Nucleus accumbens (tissue), 56 donors: ENCODE results near the gene NXN.
"Not testable (repeated sequence)": the region's sequence is repeated elsewhere in the genome, so short reads cannot be mapped to it uniquely, and the experiment has no call there.

Experiments
- DNase-seq, 56 donors: peaks; one replicate each; lab custom pipeline; 2025; lab: John Stamatoyannopoulos, UW

NXN gene

GRCh38 chr17:957856-958421 is 21.6 kb downstream of the NXN start:
- DNase-seq: no peak

DNA sequence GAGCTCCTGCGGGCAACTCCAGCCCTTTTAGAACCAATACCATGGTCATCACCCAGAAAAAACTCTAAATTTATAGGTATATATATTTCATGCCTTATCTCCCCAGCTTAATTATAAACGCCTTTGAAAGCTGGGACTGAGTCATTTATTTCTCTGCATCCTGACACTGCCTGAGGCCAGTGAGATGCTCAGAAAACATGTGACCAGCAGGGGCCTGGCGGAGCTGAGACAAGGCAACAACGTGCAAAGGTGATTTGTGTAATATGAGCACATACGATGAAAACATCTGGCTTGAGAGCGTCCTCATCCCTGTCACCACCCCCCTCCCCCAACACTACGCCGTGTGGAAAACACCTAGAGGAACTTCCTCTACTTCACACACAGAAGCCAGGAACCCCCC is 22.7 kb downstream of the NXN start:
- no peak for DNase-seq

DNA sequence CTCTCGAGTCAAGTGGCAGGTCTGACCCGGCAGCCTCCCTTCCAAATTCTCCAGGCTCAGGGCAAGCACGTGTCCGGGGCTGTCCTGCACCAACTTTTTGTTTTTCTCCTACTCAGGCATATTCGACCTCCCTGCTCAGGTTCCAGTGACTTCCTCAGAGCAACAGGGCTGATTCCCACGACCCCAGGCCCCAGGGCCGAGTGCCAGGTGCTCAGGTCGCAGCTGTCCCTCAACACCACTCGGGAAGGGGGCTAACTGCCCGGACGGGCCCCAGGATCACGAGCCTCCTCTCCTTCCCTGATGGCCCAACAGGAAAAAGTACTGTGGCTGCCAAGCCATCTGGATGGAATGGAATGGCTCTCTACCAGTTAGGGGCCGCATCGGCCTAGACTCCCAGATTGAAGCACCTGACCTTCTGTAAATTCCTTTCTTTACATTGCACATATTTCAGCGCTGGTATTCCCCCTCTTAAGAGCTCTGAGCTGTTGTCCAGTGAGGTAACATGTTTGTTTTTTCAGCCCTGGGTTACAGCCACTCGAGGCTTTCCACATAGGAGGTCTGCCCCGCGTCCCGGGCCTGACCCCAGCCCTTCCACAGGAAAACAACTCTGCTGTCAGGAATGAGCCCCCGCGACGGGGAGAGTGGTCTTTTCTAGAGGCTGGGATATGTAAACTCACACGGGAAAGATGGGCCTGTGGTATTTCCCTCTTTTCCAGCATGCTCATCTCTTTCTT is 25.0 kb downstream of the NXN start:
- no peak for DNase-seq

DNA sequence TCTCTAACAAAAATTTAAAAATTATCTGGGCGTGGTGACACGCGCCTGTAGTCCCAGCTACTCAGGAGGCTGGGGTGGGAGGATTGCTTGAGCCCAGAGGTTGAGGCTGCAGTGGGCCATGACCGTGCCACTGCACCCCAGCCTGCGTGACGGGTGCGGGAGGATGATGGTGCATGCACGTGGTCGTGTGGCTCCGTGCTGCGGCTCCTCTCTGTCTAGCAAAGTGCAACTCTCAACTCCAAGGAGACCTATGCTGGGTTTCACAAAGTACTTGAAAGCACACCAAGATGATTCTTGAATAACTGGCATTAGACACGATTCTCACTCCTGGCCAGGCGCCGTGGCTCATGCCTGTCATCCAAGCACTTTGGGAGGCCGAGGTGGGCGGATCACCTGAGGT is 25.8 kb downstream of the NXN start:
- no peak for DNase-seq

DNA sequence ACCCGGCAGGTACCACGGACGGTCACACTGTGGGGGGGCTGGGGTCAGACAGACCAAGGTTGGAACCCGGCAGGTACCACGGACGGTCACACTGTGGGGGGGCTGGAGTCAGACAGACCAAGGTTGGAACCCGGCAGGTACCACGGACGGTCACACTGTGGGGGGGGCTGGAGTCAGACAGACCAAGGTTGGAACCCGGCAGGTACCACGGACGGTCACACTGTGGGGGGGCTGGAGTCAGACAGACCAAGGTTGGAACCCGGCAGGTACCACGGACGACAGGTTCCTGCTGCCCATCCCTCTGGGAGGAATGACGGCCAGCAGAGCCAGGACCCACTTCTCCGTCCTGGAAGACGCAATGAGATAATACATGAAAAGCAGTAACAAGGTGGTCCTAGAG is 27.0 kb downstream of the NXN start:
- DNase-seq: not testable (repeated sequence)

DNA sequence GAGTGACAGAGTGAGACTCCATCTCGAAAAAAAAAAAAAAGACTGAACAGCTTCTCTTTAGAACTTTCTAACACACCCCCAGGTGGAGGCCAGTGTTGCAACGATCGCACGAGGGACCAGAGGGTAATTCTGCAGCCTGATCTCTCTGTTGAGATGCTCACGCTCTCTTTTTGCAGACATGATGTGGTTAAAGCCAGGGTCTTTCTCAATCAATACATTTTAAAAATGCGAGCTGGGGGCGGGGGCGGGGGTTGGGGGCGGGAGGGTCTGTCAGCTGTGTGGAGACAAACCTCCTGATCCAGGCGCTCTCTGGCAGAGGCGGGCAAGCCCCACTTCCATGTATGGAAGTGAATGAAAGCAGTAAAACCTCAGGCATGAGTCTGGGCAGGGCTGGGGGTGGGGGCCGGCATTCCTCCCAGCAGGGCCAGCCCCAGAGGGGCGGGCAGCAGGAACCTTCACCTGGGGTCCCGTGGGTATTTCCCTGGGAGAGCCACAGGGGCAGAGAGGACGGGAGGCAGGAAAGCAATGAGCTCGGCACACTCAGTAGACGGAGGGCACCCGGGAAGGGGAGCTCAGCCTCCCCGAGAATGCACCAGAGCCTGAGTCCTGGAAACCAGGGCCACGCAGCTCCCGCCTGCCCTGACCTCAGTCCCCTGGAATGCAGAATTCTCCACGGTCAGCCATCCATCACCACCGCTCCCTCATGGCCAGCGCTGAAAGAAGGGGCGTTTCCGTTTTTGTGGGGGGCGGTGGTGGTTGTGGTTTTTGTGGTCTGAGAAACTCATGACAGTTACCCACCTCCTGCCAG is 28.0 kb downstream of the NXN start:
- peak in 1 of 56 donors; percentile 26 for DNase-seq

DNA sequence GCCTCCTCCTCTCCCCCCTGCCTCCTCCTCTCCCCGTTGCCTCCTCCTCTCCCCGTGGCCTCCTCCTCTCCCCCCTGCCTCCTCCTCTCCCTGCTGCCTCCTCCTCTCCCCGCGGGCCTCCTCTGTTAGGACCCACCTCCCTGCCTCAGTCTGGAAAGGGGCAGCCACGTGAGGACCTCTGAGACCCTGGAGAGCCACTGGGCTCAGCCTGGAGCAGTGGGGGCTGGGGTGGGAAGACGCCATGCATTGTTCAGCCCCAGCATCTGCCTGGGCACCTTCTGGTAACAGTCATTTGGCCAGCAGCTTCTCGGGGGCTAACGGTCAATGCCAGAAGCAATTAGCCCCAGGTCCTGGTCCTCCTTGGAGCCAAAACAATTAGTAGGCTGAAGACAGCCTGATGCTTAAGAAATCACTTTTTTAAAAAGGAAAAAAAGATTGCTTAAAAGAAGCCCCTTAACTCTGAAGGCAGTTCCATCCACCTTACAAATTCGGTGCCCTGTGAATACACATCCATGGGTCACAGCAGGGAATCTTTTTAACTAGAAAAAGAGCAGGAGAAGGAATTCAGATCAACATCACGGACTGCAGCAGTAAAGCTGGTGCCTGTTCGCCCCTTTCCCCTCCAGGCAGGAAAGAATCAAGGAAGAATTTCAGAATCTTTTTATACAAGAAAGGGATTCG is 29.8 kb downstream of the NXN start:
- no peak for DNase-seq

GRCh38 chr17:948284-948852 is 31.2 kb downstream of the NXN start:
- DNase-seq: no peak

DNA sequence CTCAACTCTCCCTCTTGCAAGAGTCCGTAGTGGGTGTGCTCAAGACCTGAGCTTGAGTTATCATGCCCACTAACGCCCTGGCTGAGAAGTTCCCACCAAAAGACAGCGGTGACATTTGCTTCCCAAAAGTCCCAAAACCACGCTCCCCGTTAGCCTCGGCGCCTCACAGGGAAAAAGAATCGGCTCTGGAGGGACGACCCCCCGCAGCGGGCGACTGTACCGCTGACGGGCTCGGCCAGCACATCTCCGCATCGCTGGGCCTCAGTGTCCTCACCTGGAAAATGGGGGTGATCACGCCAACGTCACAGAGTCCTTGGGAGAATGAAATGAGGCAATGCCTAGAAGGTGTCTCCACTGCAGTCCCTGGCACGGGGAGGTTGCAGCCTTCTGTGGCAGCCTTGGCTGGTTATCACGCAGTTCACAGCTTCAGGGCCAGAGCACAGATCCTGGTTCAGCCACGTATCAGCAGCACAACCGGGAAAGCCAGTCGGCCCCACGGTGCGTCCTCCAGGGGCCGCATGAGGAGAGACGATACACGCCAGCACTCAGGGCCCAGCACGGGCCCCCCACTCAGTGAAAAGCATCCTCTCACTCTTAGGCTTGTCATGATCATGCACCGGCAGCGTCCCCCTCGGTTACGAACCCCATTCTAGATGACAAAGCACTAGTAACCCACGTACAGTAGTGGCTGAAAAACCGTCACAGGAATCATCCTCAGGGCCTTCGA is 32.9 kb downstream of the NXN start:
- DNase-seq: no peak

DNA sequence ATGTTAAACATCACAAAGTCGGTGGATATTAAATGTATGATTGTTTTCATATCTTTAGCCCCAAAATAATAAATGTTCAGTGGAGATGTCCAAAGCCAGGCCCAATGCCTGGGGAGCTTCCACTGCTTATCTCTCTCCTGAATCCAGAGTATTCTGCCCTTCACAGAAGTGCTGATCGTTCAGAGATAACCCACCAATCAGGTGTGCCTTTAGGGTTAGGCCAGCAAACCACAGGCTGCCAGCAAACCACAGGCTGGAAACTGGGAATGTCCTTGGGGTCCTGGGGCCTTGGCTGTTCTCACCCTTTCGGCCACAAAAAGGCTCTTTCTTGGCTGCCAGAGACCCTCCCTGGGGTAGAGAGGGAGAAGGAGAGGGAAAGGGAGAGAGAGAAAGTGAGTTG is 33.9 kb downstream of the NXN start:
- DNase-seq: no peak

DNA sequence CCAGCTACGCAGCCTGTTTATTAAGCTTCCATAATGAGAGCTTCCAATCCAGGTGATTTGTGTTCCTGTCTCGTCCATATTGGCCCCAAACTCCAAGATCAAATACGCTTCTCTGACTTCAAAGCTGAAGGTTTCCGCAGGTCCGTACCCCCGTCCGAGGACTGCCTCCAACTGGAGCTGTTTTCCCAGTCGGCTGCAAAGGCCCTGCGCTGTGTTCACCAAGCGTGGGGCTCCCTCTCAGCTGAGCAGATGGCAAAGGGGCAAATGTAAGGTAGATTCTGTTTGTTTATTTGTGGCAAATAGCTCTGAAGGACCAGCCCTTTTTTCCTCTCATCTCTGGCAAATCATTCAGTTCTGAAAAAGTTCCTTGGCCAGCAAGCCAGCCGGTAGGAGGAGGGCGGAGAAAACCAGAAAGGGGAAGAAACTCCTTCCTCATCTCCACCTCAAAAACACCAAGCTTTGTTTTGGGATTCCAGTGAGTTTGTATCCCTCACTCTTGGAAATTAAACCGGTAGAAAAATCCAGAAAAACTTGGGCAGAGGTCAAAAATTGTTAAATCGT is 35.2 kb downstream of the NXN start:
- no peak for DNase-seq

GRCh38 chr17:935485-935884 is 44.1 kb downstream of the NXN start:
- peak in 2 of 56 donors; percentile 3 to 10 for DNase-seq

DNA sequence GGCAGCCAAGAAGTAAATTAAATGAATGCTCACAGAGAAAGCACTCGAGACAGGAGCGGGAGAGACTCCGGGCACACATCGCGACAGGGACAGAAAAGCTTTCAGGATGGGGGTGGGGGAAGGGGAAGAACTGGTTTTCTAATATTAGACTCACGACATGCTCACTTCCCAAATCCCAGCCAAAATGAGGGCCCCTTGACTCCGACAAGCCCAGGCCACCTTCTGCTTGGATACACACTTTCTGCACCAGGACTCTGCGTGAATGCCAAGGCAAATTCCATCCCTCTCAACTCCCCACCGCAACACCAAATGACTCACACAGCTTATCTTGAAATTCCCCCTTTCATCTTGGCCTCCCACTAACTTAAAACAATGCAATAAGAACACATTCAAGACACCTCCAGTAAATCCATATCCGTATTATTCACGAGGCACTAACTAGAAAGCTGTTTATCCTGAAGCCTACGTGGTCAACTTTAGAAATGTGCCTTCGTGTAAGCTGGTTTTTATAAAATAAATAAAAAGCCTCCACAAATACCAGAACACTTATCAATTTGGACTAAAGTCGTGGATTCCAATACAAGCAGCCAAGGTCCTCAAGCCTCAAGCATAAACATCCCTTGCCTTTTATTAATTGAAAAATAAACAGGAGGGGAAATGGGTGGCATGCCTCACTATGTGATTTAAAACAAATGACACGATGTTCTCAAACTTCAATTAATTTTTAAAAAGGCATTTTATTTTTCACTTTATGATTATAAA is 46.1 kb downstream of the NXN start:
- no peak for DNase-seq

DNA sequence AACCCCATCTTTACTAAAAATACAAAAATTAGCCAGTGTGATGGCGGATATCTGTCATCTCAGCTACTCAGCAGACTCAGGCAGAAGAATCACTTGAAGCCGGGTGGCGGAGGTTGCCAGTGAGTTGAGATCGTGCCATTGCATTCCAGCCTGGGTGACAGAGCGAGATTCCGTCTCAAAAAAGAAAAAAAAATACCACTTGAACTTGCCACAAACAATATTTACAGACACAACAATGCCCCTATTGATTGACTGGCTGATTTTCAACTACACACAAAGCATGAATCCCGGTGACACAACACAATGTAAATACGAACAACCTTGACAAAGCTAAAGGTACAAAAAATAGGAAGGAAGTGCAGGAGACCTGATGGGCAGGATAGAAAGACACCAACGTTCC is 49.3 kb downstream of the NXN start:
- DNase-seq: no peak

- DNase-seq: no peak
Measured at GRCh38 chr17:929586-929985, 50.0 kb downstream of the NXN start.

GRCh38 chr17:927611-928461 is 51.7 kb downstream of the NXN start:
- no peak for DNase-seq

DNA sequence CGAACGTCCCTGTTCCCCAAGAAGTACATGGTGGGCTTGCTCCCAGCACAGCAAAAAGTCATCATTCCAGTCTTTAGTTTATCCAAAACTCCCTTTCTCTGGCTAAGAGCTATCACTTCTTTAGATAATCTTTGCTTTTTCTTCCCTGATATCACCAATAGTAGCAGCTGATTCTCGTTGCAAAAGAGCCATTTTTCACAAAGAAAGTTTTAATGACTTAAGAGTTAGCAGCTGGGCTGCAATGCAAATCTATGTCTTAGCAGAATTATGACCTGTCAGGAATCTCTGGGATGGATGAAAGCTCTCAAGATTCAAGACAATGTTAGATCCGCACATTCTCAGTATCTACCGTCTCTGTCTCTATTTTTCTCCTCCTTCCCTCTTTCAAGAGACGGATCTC is 53.8 kb downstream of the NXN start:
- DNase-seq: no peak
